ENCODE measurements around the gene ERCC6.

The ERCC6 gene

GRCh38 chr10:49474901-49475300, 64.0 kb downstream of the ERCC6 start:
- no peak for TF ChIP-seq NFIC (IDR thresholded peaks at IDR 0.05)
- TF ChIP-seq TEAD4 (IDR thresholded peaks at IDR 0.05): no peak
- TF ChIP-seq MAX (IDR thresholded peaks at IDR 0.05): no peak
- no peak for TF ChIP-seq USF1 (IDR thresholded peaks at IDR 0.05)
- no peak for TF ChIP-seq FOXM1 (IDR thresholded peaks at IDR 0.05; ENCODE audit: borderline replicate concordance, low read depth)
- no peak for TF ChIP-seq ZBTB7A (IDR thresholded peaks at IDR 0.05; ENCODE audit: low read depth)
- TF ChIP-seq EGR1 (IDR thresholded peaks at IDR 0.05): no peak
- no peak for TF ChIP-seq CREB1 (IDR thresholded peaks at IDR 0.05; ENCODE audit: low read depth)
- no peak for TF ChIP-seq CEBPB (IDR thresholded peaks at IDR 0.05)
- no peak for TF ChIP-seq TCF12 (IDR thresholded peaks at IDR 0.05; ENCODE audit: low read depth)
- no peak for TF ChIP-seq TAF1 (IDR thresholded peaks at IDR 0.05; ENCODE audit: low read depth)
- TF ChIP-seq REST (IDR thresholded peaks at IDR 0.05; ENCODE audit: low read depth): no peak
- no peak for TF ChIP-seq RAD21 (IDR thresholded peaks at IDR 0.05; ENCODE audit: low read depth)
- TF ChIP-seq YY1 (IDR thresholded peaks at IDR 0.05; ENCODE audit: low read depth): no peak
- no peak for TF ChIP-seq EP300 (IDR thresholded peaks at IDR 0.05; ENCODE audit: borderline replicate concordance)

- TF ChIP-seq YY1 (IDR thresholded peaks at IDR 0.05; ENCODE audit: low read depth) (no peak), MAX (IDR thresholded peaks at IDR 0.05) (no peak), TEAD4 (IDR thresholded peaks at IDR 0.05) (no peak), EP300 (IDR thresholded peaks at IDR 0.05; ENCODE audit: borderline replicate concordance) (no peak), RAD21 (IDR thresholded peaks at IDR 0.05; ENCODE audit: low read depth) (no peak), REST (IDR thresholded peaks at IDR 0.05; ENCODE audit: low read depth) (no peak)
Measured at GRCh38 chr10:49471532-49471931, 67.4 kb downstream of the ERCC6 start.

GRCh38 chr10:49465736-49466135, 73.2 kb downstream of the ERCC6 start:
- TF ChIP-seq CEBPB (IDR thresholded peaks at IDR 0.05) (no peak), FOXM1 (IDR thresholded peaks at IDR 0.05; ENCODE audit: borderline replicate concordance, low read depth) (no peak)

All from Ishikawa (cell line).